ENCODE data around the gene STK40. TPM values are rescaled to one million over a fixed set of nuclear protein-coding genes. Genes with fewer than 3 reads are reported as not detected.

The STK40 gene
- total RNA-seq, 2 experiments from 2014 or later: 43.8 to 83.9 TPM

GRCh38 chr1:36330940-36331339 lies 54.8 kb downstream of the STK40 start:
- BruUV-seq (replicated peaks): no TSS peak
- no peak overlapping the region for H3K4me2 ChIP-seq (ENCODE audit: low read length)
- TF ChIP-seq CTCF (conservative IDR thresholded peaks at IDR 0.05; ENCODE audit: low read length) (no peak), EZH2phosphoT487 (IDR thresholded peaks at IDR 0.05; ENCODE audit: borderline replicate concordance, low read depth, low read length) (no peak)
- H2AFZ ChIP-seq (ENCODE audit: low read length): no peak overlapping the region
- H3K9me3 ChIP-seq (ENCODE audit: low read length): no peaks in the 10 kb centered on the region
- no peaks in the 10 kb centered on the region for H3K79me2 ChIP-seq (ENCODE audit: insufficient read depth, low read depth, low read length)
- CTCF ChIA-PET (ENCODE audit: unreplicated experiment): no interaction called here
- peaks cover 38% of the 10 kb centered on the region for H3K4me1 ChIP-seq (ENCODE audit: insufficient read depth, low read length, poor library complexity, severe bottlenecking)
- H3K9me2 ChIP-seq (ENCODE audit: insufficient read depth, low read length): no peaks in the 10 kb centered on the region
- POLR2A ChIA-PET: no interaction called here
- H3K36me3 ChIP-seq (ENCODE audit: insufficient read depth, low read length): no peaks in the 10 kb centered on the region
- H3K4me3 ChIP-seq (ENCODE audit: low read depth, low read length, poor library complexity, severe bottlenecking): no peak overlapping the region
- H4K20me1 ChIP-seq (ENCODE audit: insufficient read depth, low read length): no peaks in the 10 kb centered on the region
- intact Hi-C loops (cut with micrococcal nuclease; ENCODE audit: unreplicated experiment): no loop called here
- no peak overlapping the region for H3K27ac ChIP-seq (ENCODE audit: low read depth, low read length, poor library complexity, severe bottlenecking)
- no peak for DNase-seq (ENCODE audit: low spot score)

DNA sequence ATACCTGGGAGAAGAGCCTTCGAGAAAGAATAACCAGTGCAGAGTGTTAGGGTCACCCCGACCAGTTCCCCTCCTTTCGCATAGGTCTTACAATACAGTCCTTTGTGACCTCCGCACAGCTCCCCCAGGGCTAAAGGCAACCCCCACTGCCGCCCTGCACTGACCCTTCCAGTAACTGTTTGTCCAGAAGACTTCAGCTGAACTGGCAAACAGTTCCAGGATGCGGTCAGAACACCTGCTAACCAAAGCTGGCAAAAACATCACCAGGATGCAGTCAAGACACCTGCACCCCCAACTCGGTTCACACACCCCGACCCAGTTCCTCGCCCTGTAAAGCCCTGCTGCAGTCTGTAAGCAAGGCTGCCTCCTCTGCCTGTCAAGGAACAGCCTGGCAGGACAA lies 55.9 kb downstream of the STK40 start:
- no peak for TF ChIP-seq EZH2phosphoT487 (IDR thresholded peaks at IDR 0.05; ENCODE audit: borderline replicate concordance, low read depth, low read length)
- no peak for TF ChIP-seq CTCF (conservative IDR thresholded peaks at IDR 0.05; ENCODE audit: low read length)
- Histone ChIP-seq H3K4me3 (ENCODE audit: low read depth, low read length, poor library complexity, severe bottlenecking) (peak overlapping the region; percentile 39), H3K27ac (ENCODE audit: low read depth, low read length, poor library complexity, severe bottlenecking) (peak overlapping the region; percentile 44), H3K36me3 (ENCODE audit: insufficient read depth, low read length) (no peaks in the 10 kb centered on the region), H3K79me2 (ENCODE audit: insufficient read depth, low read depth, low read length) (no peaks in the 10 kb centered on the region), H2AFZ (ENCODE audit: low read length) (no peak overlapping the region), H4K20me1 (ENCODE audit: insufficient read depth, low read length) (no peaks in the 10 kb centered on the region), H3K4me2 (ENCODE audit: low read length) (peak overlapping the region; percentile 53), H3K9me3 (ENCODE audit: low read length) (no peaks in the 10 kb centered on the region), H3K9me2 (ENCODE audit: insufficient read depth, low read length) (no peaks in the 10 kb centered on the region), H3K4me1 (ENCODE audit: insufficient read depth, low read length, poor library complexity, severe bottlenecking) (peaks cover 38% of the 10 kb centered on the region)
- BruUV-seq (replicated peaks): no TSS peak
- peak; percentile 87 for DNase-seq (ENCODE audit: low spot score)
- ChIA-PET POLR2A (no interaction called here), CTCF (ENCODE audit: unreplicated experiment) (no interaction called here)
- intact Hi-C loops (cut with micrococcal nuclease; ENCODE audit: unreplicated experiment): no loop called here

DNA sequence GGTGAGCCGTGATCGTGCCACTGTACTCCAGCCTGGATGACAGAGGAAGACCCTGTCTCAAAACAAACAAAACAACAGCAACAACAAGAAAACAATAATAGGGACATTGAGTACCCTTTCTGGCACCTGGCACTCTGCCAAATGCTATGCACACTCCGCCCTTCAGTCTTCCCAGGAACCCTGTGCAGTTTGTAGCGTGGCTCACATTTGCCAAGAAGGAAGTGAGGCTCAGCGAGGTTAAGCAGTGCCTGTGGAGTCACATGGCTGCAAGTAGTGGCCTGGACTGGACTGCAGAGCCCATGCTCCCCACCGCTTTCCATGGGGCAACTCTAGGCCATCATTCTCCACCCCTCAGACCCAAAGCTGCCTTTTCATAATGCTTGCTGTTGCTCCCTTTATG lies 57.0 kb downstream of the STK40 start:
- TF ChIP-seq EZH2phosphoT487 (IDR thresholded peaks at IDR 0.05; ENCODE audit: borderline replicate concordance, low read depth, low read length) (no peak), CTCF (conservative IDR thresholded peaks at IDR 0.05; ENCODE audit: low read length) (no peak)
- H3K27ac ChIP-seq (ENCODE audit: low read depth, low read length, poor library complexity, severe bottlenecking): no peak overlapping the region
- intact Hi-C loops (cut with micrococcal nuclease; ENCODE audit: unreplicated experiment): no loop called here
- H3K4me3 ChIP-seq (ENCODE audit: low read depth, low read length, poor library complexity, severe bottlenecking): no peak overlapping the region
- peaks cover 47% of the 10 kb centered on the region for H3K4me1 ChIP-seq (ENCODE audit: insufficient read depth, low read length, poor library complexity, severe bottlenecking)
- H3K9me3 ChIP-seq (ENCODE audit: low read length): no peaks in the 10 kb centered on the region
- H4K20me1 ChIP-seq (ENCODE audit: insufficient read depth, low read length): no peaks in the 10 kb centered on the region
- DNase-seq (ENCODE audit: low spot score): no peak
- H3K79me2 ChIP-seq (ENCODE audit: insufficient read depth, low read depth, low read length): no peaks in the 10 kb centered on the region
- POLR2A ChIA-PET: no interaction called here
- CTCF ChIA-PET (ENCODE audit: unreplicated experiment): no interaction called here
- H2AFZ ChIP-seq (ENCODE audit: low read length): no peak overlapping the region
- H3K4me2 ChIP-seq (ENCODE audit: low read length): no peak overlapping the region
- no peaks in the 10 kb centered on the region for H3K36me3 ChIP-seq (ENCODE audit: insufficient read depth, low read length)
- no TSS peak for BruUV-seq (replicated peaks)
- no peaks in the 10 kb centered on the region for H3K9me2 ChIP-seq (ENCODE audit: insufficient read depth, low read length)

Data from OCI-LY7 (cell line).